GM12865 (cell line): Measurements from ENCODE around the gene WFDC8.

Experiments
- DNase-seq: peaks from one replicate; pipeline ENCODE4 v3.0.0; 2010; ENCODE audit warnings: low read depth
- H3K4me3 ChIP-seq: 2 replicates; pipeline ENCODE4 v1.5.1; 2011; ENCODE audit warnings: mild to moderate bottlenecking, low read depth, low read length, control low read depth
- TF ChIP-seq, protein P1 (sequence below): IDR thresholded peaks from 2 replicates; pipeline ENCODE4 v1.5.1; 2011; ENCODE audit warnings: low read length, control low read depth, low read depth, inconsistent platforms; ENCODE audit not compliant: insufficient read depth; ENCODE audit errors: missing control alignments

The WFDC8 gene

DNA sequence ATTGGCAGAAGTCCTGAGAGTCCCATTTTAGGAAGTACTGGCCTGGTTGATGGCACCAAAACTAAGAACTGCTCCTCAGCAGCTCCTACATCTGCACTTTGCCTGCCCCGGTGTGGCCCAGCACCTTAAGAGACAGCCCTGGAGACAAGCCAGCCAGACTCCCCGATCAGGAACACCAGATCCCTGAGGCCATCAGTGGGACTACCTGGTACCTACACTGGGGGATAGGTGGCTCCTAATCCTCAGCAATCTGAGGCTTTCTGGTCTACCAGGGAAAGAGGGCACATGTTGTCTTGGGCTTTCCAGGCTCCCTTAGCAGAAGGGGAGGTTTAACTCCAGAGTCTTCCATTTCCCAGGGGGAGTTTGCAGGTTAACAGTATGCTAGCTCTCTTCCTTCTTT, 39.7 kb downstream of the WFDC8 start, which contains the start of gene WFDC6:
WFDC6 (minus strand) TSS at position 101 of the 400 bp plus-strand sequence; CDS start at position 26, 75 bp downstream.
- no peak within 1 kb of the TSS for H3K4me3 ChIP-seq
- TF ChIP-seq, protein P1, sequence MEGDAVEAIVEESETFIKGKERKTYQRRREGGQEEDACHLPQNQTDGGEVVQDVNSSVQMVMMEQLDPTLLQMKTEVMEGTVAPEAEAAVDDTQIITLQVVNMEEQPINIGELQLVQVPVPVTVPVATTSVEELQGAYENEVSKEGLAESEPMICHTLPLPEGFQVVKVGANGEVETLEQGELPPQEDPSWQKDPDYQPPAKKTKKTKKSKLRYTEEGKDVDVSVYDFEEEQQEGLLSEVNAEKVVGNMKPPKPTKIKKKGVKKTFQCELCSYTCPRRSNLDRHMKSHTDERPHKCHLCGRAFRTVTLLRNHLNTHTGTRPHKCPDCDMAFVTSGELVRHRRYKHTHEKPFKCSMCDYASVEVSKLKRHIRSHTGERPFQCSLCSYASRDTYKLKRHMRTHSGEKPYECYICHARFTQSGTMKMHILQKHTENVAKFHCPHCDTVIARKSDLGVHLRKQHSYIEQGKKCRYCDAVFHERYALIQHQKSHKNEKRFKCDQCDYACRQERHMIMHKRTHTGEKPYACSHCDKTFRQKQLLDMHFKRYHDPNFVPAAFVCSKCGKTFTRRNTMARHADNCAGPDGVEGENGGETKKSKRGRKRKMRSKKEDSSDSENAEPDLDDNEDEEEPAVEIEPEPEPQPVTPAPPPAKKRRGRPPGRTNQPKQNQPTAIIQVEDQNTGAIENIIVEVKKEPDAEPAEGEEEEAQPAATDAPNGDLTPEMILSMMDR: no peak
- no peak for DNase-seq

DNA sequence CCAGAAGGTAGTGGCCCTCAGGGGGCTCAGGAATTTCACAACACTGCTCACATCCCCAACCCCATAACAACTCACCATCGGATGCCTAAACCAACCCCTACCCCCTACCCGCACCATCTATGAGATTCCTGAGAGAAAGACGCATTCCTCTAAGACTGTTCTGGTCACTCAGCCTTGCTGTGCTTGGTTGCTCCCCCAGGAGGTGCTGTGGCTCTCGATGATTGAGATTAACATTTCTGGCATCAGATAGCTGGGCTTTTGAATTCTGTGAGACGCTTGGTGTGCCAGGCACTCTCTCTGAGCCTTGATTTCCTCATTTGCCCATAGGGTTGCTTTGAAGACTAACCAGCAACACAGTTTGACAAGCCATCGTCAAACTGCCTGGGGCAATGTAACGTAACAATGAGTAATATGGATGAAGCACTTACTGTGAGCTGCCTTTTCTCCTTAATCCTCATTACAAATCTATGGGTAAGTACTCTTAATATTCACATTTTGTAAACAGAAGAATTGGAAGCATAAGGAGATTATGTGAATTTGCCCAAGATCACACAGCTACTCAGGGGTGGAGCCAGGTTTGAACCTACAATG, 40.8 kb downstream of the WFDC8 start:
- no peak for DNase-seq
- H3K4me3 ChIP-seq: no peak overlapping the region
- TF ChIP-seq, protein P1: no peak

DNA sequence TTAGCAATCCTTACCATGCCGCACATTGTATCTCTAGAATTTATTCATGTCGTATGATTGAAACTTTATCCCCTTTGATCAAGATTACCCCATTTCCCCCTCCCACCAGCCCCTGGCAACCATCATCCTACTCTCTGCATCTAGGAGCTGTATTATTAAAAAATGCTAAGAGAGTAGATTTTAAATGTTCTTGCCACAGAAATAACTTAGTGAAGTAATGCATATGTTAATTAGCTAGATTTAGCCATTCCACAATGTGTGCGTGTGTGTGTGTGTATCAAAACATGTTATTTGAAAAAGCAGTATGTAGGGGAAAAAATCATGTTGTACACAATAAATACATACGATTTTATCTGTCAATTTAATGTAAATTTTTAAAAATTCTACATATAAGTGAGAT, 51.8 kb downstream of the WFDC8 start:
- TF ChIP-seq, protein P1: no peak
- DNase-seq: no peak
- H3K4me3 ChIP-seq: no peak overlapping the region

DNA sequence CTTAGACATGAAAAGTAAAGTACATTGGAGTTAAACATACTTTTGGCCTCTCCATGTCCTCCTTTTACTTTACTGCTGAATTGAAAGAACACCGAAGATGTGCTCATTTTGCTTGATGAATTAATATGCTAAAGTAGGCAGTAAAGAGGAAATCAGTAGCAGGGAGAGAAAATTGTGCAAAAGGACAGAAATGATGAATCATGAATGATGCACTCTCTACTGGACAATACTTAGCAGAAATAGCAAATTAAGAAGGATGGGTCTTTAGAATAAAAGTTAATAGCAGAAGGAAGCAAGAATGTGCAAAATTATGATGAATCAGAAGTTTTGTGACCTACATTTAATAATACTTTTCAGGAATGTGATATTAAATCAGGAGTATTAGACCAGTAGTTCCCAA, 55.3 kb downstream of the WFDC8 start:
- no peak for DNase-seq
- no peak overlapping the region for H3K4me3 ChIP-seq
- TF ChIP-seq, protein P1: no peak

DNA sequence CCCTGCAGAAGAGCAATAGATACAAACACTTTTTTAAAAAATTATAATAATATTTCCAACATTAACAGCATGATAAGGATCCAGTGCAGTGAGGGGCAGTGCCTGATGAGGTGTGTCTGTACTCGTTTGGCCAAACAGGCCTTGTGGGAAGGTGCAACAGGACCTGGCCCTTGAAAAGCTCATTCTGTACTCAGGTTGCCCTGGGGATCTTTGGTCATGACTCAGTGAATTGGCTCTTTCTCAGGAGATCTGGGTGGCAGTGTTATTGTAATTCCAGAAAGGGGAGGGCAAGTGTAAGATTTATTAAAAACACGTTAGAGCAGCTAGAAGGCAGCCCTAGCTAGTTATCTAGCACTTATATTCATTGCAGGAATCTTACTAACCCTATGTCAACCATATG, 60.8 kb downstream of the WFDC8 start:
- TF ChIP-seq, protein P1: no peak
- no peak for DNase-seq
- no peak overlapping the region for H3K4me3 ChIP-seq

DNA sequence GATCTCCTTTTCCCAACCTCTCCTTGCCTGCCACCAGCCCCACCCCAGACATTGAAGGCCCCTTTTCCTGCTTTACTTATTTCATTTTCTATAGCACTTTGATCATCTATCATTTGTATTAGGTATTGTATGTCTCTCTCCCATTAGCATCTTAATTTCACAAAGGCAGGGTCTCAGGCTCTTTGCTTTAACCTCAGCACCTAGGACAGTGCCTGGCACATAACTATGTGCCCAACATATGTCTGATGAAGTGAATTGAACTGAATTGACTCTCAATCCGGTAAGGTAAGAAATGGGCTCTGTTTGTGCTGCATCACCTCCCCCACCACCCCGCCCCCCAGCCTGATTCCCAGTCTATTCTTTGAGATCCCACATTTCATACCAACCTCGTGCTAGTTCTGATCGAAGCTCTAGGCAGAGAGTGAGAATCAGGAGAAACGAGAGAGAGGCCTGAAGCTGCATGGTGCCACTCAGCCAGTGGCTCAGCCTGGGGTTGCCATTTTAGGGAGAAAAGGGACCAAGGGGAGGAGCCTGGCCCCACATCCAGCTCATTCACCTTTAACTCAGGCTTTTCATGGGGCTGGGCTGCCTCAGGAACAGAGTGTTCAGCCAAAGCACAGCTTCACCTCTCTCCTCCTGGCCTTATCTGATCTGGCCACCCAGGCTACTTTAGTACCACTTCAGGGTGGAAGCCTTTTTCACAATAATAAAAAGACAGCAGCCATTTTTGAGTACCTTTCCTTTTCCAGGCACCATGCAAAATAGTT, 63.8 kb downstream of the WFDC8 start, which contains the start of gene SPINT3:
SPINT3 (minus strand) TSS at position 476 of the 767 bp plus-strand sequence; CDS start at position 462, 14 bp downstream.
- TF ChIP-seq, protein P1: no peak
- no peak for DNase-seq
- H3K4me3 ChIP-seq: no peak within 1 kb of the TSS
